ENCODE measurements around the gene TMPRSS3.
"Not testable (repeated sequence)": the region's sequence is repeated elsewhere in the genome, so short reads cannot be mapped to it uniquely, and the experiment has no call there.

The TMPRSS3 gene

GRCh38 chr21:42427809-42428419 is 32.1 kb upstream of the TMPRSS3 start:
- no peak for DNase-seq (ENCODE audit: low spot score)

- no peak for DNase-seq (ENCODE audit: low spot score)
These were observed 31.1 kb upstream of the TMPRSS3 start for GRCh38 chr21:42426876-42427480.

- DNase-seq (ENCODE audit: low spot score) = no peak
These were observed 30.6 kb upstream of the TMPRSS3 start for GRCh38 chr21:42426424-42426823.

- peak; percentile 59 for DNase-seq (ENCODE audit: low spot score)
These were observed 29.7 kb upstream of the TMPRSS3 start for GRCh38 chr21:42425591-42425990.

- DNase-seq (ENCODE audit: low spot score) = peak; percentile 87
These were observed 29.2 kb upstream of the TMPRSS3 start for GRCh38 chr21:42424914-42425541.

GRCh38 chr21:42423685-42424084 is 27.8 kb upstream of the TMPRSS3 start:
- DNase-seq (ENCODE audit: low spot score) = no peak

- DNase-seq (ENCODE audit: low spot score) = peak; percentile 53
These were observed 27.4 kb upstream of the TMPRSS3 start for GRCh38 chr21:42423197-42423675.

- no peak for DNase-seq (ENCODE audit: low spot score)
These were observed 25.4 kb upstream of the TMPRSS3 start for GRCh38 chr21:42421018-42421793.

- no peak for DNase-seq (ENCODE audit: low spot score)
These were observed 24.0 kb upstream of the TMPRSS3 start for GRCh38 chr21:42419845-42420244.

- no peak for DNase-seq (ENCODE audit: low spot score)
These were observed 23.0 kb upstream of the TMPRSS3 start for GRCh38 chr21:42418886-42419285.

- peak; percentile 47 for DNase-seq (ENCODE audit: low spot score)
These were observed 21.7 kb upstream of the TMPRSS3 start for GRCh38 chr21:42417533-42417932.

- DNase-seq (ENCODE audit: low spot score) = peak; percentile 92
These were observed 19.3 kb upstream of the TMPRSS3 start for GRCh38 chr21:42414928-42415769.

GRCh38 chr21:42414553-42414927 is 18.7 kb upstream of the TMPRSS3 start:
- no peak for DNase-seq (ENCODE audit: low spot score)

GRCh38 chr21:42414066-42414465 is 18.2 kb upstream of the TMPRSS3 start:
- DNase-seq (ENCODE audit: low spot score) = no peak

GRCh38 chr21:42413500-42413899 is 17.6 kb upstream of the TMPRSS3 start:
- no peak for DNase-seq (ENCODE audit: low spot score)

- DNase-seq (ENCODE audit: low spot score) = no peak
These were observed 17.2 kb upstream of the TMPRSS3 start for GRCh38 chr21:42413093-42413492.

- DNase-seq (ENCODE audit: low spot score) = no peak
These were observed 16.7 kb upstream of the TMPRSS3 start for GRCh38 chr21:42412636-42412933.

- no peak for DNase-seq (ENCODE audit: low spot score)
These were observed 16.2 kb upstream of the TMPRSS3 start for GRCh38 chr21:42411891-42412635.

- peak; percentile 38 for DNase-seq (ENCODE audit: low spot score)
These were observed 15.5 kb upstream of the TMPRSS3 start for GRCh38 chr21:42411197-42411869.

GRCh38 chr21:42409366-42409765 is 13.5 kb upstream of the TMPRSS3 start:
- DNase-seq (ENCODE audit: low spot score) = no peak

GRCh38 chr21:42408718-42409117 is 12.9 kb upstream of the TMPRSS3 start:
- DNase-seq (ENCODE audit: low spot score) = not testable (repeated sequence)

Measured in CD4-positive, alpha-beta T cell treated with Interleukin-2 at 100 ng/mL for 4 hours (primary cell).